NCI-H2227 (cell line): ENCODE results near the gene TWIST1.

Source experiments
- DNase-seq: peaks from one replicate; lab custom pipeline; 2025; ENCODE audit not compliant: unreplicated experiment; lab: John Stamatoyannopoulos, UW

TWIST1 gene

DNA sequence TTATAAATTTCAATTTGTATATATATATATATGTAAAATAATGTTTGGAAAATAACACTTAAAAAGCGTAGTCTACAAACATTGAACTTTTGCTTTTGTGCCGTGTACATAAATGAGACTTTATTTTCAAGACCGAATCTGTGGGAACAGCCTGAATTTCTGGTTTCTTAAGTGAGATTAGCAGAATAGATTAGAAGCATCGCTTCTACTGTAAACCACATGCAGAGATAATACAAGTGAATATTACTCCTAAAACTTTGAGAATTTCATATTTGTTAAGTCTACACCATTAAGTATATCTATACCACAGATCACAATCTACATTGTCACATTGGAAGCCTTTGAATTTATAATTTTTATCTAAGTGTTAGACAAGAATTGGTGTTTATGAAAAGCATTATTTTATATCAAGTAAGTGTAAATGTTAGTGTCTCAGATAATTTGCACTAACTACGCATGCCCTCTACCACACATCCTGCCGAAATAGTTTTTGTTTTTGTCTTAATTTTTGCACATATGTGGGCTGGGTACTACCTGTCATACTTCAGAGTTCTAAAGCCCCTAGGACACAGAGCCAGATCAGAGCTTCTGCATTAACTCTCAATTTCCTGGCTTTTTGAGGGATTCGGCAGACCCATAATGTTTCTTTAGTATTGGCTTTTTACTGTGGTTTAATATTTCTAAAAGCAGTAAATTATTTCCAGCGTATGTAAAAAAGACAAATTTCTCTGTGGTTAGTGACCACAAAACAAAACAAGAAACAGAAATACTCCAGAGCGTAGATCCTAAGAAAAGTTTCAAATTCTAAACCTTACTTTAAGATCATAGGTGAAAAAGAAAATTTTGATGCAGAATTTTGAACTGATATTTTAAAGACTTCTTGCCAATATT lies 20.0 kb downstream of the TWIST1 start:
- DNase-seq = no peak

- DNase-seq = no peak
Measured at GRCh38 chr7:19095353-19095860, 22.0 kb downstream of the TWIST1 start.

- no peak for DNase-seq
Measured at GRCh38 chr7:19094598-19095352, 22.7 kb downstream of the TWIST1 start.

DNA sequence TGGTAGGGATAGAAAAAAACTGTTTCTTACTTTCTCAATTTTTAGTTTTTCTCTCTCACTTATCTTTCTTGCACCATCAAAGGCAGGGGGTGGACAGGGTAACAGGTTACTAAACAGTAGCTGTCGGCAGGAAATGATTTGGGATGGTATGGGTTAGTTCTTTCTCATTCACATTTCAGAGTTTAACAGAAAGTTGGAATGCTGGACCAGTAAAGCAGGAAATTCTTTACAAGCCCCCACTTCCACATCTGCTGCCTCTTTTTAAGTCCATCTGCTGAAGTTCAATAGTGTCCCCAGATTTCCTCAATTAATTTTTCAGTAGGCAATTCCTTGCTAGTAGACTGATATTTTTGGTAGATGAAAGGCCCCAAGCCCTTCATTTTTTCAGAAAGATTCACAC lies 23.3 kb downstream of the TWIST1 start:
- DNase-seq = no peak

DNA sequence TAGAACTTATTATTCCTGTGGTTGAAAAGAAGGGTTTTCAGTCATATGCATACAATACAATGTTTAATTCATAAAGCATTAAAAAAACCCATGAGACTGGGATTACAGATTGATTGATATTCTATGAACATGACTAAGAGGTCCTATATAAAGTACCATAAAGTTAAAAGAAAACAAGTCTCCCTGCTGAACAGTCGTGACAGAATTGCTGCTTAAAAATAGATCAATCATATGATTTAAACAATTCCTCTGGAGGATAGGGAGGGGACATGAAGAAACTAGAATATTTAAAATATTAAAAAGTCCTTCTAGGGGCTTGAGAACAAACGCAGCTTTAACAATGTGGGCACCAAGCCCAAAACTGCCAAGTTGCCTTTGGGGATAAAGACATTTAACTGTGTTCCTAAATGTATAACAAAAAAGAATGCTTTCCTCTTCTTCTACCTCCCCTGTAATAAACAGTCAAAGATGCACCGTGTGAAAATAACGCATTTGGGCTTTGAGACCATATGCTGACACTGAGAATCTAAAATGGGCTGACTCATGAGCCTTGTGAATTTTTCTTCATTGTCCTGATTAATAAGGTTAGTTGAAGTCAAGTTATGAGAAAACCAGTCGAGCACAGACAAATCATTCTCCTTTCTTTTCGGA lies 25.8 kb downstream of the TWIST1 start:
- DNase-seq = no peak

GRCh38 chr7:19090526-19090925 lies 26.9 kb downstream of the TWIST1 start:
- DNase-seq = no peak

GRCh38 chr7:19089797-19090196 lies 27.6 kb downstream of the TWIST1 start:
- DNase-seq = no peak

GRCh38 chr7:19089378-19089777 lies 28.1 kb downstream of the TWIST1 start:
- DNase-seq = no peak

- no peak for DNase-seq
Measured at GRCh38 chr7:19080093-19080492, 37.3 kb downstream of the TWIST1 start.

- DNase-seq = no peak
Measured at GRCh38 chr7:19079066-19079465, 38.4 kb downstream of the TWIST1 start.

GRCh38 chr7:19069842-19070241 lies 47.6 kb downstream of the TWIST1 start:
- no peak for DNase-seq

- DNase-seq = no peak
Measured at GRCh38 chr7:19066170-19066569, 51.3 kb downstream of the TWIST1 start.
